CD4-positive, alpha-beta memory T cell (primary cell): ENCODE results near the gene DDR2. TPM values are rescaled to one million over a fixed set of nuclear protein-coding genes. Genes with fewer than 3 reads are reported as not detected.
A peak's percentile ranks its signal among the peaks of the same experiment; 100 is the strongest.
"Not testable (repeated sequence)": the region's sequence is repeated elsewhere in the genome, so short reads cannot be mapped to it uniquely, and the experiment has no call there.

ENCODE experiments used
- CTCF ChIA-PET: fragments of 350-600 bp; sonication (Branson Sonifier 250); formaldehyde crosslinking; loops from one replicate; lab custom pipeline; 2021; ENCODE audit warnings: inconsistent platforms; ENCODE audit not compliant: partially characterized antibody; lab: Charles Lee
- POLR2A ChIA-PET: fragments of 350-600 bp; sonication (Branson Sonifier 250); formaldehyde crosslinking; loops from one replicate; lab custom pipeline; 2021; ENCODE audit not compliant: partially characterized antibody; lab: Charles Lee
- DNase-seq, 5 donors: peaks; one replicate each; pipeline versions ENCODE4 v3.0.0 to v3.0.0-alpha.2; 2020 to 2022; ENCODE audit warnings: mixed read lengths in 1 of 5
- H3K27ac ChIP-seq: one replicate; pipeline ENCODE4 v1.7.0; 2013; ENCODE audit warnings: low read depth, low read length
- H3K27me3 ChIP-seq: 2 replicates; pipeline ENCODE4 v1.7.0; 2013; ENCODE audit warnings: mild to moderate bottlenecking, low read length, moderate library complexity; ENCODE audit not compliant: insufficient read depth
- H3K36me3 ChIP-seq: 2 replicates; pipeline ENCODE4 v1.7.0; 2013; ENCODE audit warnings: mild to moderate bottlenecking, low read length, moderate library complexity; ENCODE audit not compliant: insufficient read depth
- H3K4me1 ChIP-seq: 2 replicates; pipeline ENCODE4 v1.7.0; 2013; ENCODE audit warnings: mild to moderate bottlenecking, low read length, moderate library complexity; ENCODE audit not compliant: insufficient read depth
- H3K4me3 ChIP-seq, 2 donors: one replicate each; pipeline ENCODE4 v1.7.0; 2013; ENCODE audit warnings: low read length in 2 of 2, mild to moderate bottlenecking in 1 of 2
- H3K9me3 ChIP-seq, 2 donors: one replicate each; pipeline ENCODE4 v1.7.0; 2013; ENCODE audit warnings: low read length in 2 of 2, control low read depth in 1 of 2; ENCODE audit not compliant: control insufficient read depth in 1 of 2
- H3K27ac Mint-ChIP-seq, 7 donors: one replicate each; pipeline ENCODE4 v1.8.0; 2020 to 2021; ENCODE audit warnings: mixed read lengths in 7 of 7, mild to moderate bottlenecking in 6 of 7, inconsistent platforms in 3 of 7, moderate library complexity in 3 of 7
- H3K27me3 Mint-ChIP-seq, 2 donors: one replicate each; pipeline ENCODE4 v1.8.0; 2020 to 2021; ENCODE audit warnings: mixed read lengths in 2 of 2
- H3K36me3 Mint-ChIP-seq, 2 donors: one replicate each; pipeline ENCODE4 v1.8.0; 2020 to 2021; ENCODE audit warnings: mixed read lengths in 2 of 2, inconsistent platforms in 1 of 2, mild to moderate bottlenecking in 1 of 2
- H3K4me1 Mint-ChIP-seq, 4 donors: one replicate each; pipeline ENCODE4 v1.8.0; 2020 to 2021; ENCODE audit warnings: mixed read lengths in 4 of 4, mild to moderate bottlenecking in 1 of 4
- H3K4me3 Mint-ChIP-seq, 8 donors: one replicate each; pipeline ENCODE4 v1.8.0; 2020 to 2021; ENCODE audit warnings: mixed read lengths in 8 of 8, mild to moderate bottlenecking in 7 of 8, moderate library complexity in 6 of 8, inconsistent platforms in 3 of 8
- H3K9me3 Mint-ChIP-seq, 8 donors: one replicate each; pipeline ENCODE4 v1.8.0; 2020 to 2021; ENCODE audit warnings: mixed read lengths in 8 of 8, mild to moderate bottlenecking in 5 of 8, inconsistent platforms in 3 of 8, moderate library complexity in 1 of 8
- intact Hi-C: fragments of 100-400 bp; cut with micrococcal nuclease; formaldehyde crosslinking; loops from one replicate; pipeline ENCODE4 v1.15.1; 2023
- polyA plus RNA-seq, 2 donors: library from polyadenylated mRNA; unstranded; fragments of 300-500 nt; fragmentation: Illumina TruSeq; gene quantifications; one replicate each; pipeline ENCODE4 v1.2.3, GENCODE V29; 2021
- total RNA-seq, 2 experiments: library from RNA; stranded (reverse); gene quantifications; one replicate each; pipeline ENCODE4 v1.2.3, GENCODE V29; 2021

DDR2 gene
- total and polyA plus RNA-seq, 4 experiments from 2014 or later: 0.18 to 0.53 (median 0.47) TPM; not detected in 1

DNA sequence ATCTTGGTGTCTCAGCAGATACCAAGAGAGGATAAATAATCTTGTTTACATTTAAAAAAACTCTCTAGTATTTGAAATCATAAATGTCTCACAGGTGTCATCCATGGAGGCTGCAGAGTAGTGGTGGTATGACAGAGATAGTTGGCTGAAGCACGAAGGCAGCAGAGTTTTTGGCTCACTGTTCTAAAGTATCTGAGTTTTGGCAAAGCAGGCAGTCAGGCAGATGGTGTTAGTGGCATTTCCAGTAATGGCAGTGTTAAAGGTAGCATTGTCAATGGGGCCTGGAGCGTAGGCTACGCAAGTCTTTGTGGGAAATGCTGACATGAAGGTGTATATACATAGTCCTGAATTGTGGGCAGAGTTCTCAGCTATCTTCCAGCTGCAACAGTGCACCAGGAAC, 89.8 kb downstream of the DDR2 start:
- Mint-ChIP-seq H3K27ac (no peak overlapping the region), H3K9me3 (no peaks in the 10 kb centered on the region), H3K4me3 (no peak overlapping the region), H3K36me3 (no peaks in the 10 kb centered on the region), H3K4me1 (no peaks in the 10 kb centered on the region), H3K27me3 (peaks cover 0 to 1% of the 10 kb centered on the region in 2 donors)
- no peaks in the 10 kb centered on the region for H3K27me3 ChIP-seq
- no peaks in the 10 kb centered on the region for H3K4me1 ChIP-seq
- H3K36me3 ChIP-seq: no peaks in the 10 kb centered on the region
- CTCF ChIA-PET: no interaction called here
- POLR2A ChIA-PET: no interaction called here
- no peak overlapping the region for H3K27ac ChIP-seq
- intact Hi-C loops: no loop called here
- no peak for DNase-seq
- no peaks in the 10 kb centered on the region for H3K9me3 ChIP-seq
- no peak overlapping the region for H3K4me3 ChIP-seq

DNA sequence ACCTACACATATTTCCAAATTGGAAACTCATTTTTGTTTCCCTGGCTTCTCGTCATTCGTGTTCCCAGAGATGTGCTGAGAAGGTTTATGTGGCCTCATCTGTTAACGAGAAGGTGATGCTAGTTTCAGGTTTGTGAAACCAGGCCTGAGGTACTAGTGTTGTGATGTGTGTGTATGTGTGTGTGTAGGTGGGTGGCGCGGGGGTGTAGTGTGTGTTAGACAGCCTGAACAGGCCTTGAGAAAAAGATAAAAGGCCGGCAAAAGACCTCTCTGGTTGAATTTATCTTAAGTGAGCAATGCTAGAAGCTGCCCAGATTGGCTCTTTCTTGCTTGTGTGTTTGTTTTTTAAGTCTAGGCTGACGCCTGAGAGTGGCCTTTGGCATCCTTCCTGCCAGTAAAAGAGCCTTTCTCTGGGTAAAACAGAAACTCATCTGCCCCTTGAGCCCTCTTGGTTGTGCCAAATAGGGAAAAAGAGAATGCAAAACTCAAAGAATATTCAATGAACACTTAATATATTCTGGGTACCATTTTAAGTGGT, 92.4 kb downstream of the DDR2 start:
- intact Hi-C loops: no loop called here
- Histone ChIP-seq H3K9me3 (no peaks in the 10 kb centered on the region), H3K27me3 (no peaks in the 10 kb centered on the region), H3K4me3 (no peak overlapping the region), H3K27ac (no peak overlapping the region), H3K4me1 (no peaks in the 10 kb centered on the region), H3K36me3 (no peaks in the 10 kb centered on the region)
- Mint-ChIP-seq H3K9me3 (no peaks in the 10 kb centered on the region), H3K4me1 (no peaks in the 10 kb centered on the region), H3K27ac (peak overlapping the region in 1 of 7 donors; percentile 35), H3K36me3 (no peaks in the 10 kb centered on the region), H3K27me3 (peaks cover 0 to 1% of the 10 kb centered on the region in 2 donors), H3K4me3 (no peak overlapping the region)
- DNase-seq: no peak
- POLR2A ChIA-PET: no interaction called here
- CTCF ChIA-PET: no interaction called here

GRCh38 chr1:162725301-162725837, 93.1 kb downstream of the DDR2 start:
- Mint-ChIP-seq H3K9me3 (no peaks in the 10 kb centered on the region), H3K4me3 (no peak overlapping the region), H3K27me3 (no peaks in the 10 kb centered on the region), H3K4me1 (no peaks in the 10 kb centered on the region), H3K27ac (no peak overlapping the region), H3K36me3 (no peaks in the 10 kb centered on the region)
- Histone ChIP-seq H3K4me1 (no peaks in the 10 kb centered on the region), H3K36me3 (no peaks in the 10 kb centered on the region), H3K4me3 (no peak overlapping the region), H3K27me3 (no peaks in the 10 kb centered on the region), H3K27ac (no peak overlapping the region), H3K9me3 (no peaks in the 10 kb centered on the region)
- intact Hi-C loops: no loop called here
- DNase-seq: no peak
- CTCF ChIA-PET: no interaction called here
- POLR2A ChIA-PET: no interaction called here

DNA sequence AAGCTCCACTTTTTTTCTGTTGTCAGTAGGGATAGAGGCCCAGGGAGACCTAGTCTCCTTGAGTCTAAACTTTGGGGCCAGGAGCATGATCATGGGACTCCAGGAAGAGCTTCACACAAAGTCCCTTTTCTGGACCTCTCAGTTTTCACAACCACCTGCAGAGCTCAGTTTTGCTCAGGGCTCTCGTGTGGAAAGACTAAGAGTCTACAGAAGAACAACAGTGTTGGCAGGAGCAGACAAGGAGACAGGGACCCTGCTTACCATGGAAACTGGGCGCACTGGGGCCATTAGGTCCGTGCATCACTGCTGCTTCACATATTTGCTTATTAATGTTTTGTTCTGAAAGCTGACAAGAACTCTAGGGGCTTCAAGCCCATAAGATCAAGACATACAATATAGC, 94.3 kb downstream of the DDR2 start:
- no peak overlapping the region for H3K4me3 ChIP-seq
- no peaks in the 10 kb centered on the region for H3K4me1 ChIP-seq
- intact Hi-C loops: no loop called here
- CTCF ChIA-PET: no interaction called here
- H3K27ac Mint-ChIP-seq: no peak overlapping the region
- no peak overlapping the region for H3K4me3 Mint-ChIP-seq
- DNase-seq: no peak
- POLR2A ChIA-PET: no interaction called here
- no peaks in the 10 kb centered on the region for H3K9me3 Mint-ChIP-seq
- no peaks in the 10 kb centered on the region for H3K9me3 ChIP-seq
- H3K36me3 ChIP-seq: no peaks in the 10 kb centered on the region
- H3K27me3 ChIP-seq: no peaks in the 10 kb centered on the region
- H3K4me1 Mint-ChIP-seq: no peaks in the 10 kb centered on the region
- H3K27me3 Mint-ChIP-seq: no peaks in the 10 kb centered on the region
- no peak overlapping the region for H3K27ac ChIP-seq
- no peaks in the 10 kb centered on the region for H3K36me3 Mint-ChIP-seq

DNA sequence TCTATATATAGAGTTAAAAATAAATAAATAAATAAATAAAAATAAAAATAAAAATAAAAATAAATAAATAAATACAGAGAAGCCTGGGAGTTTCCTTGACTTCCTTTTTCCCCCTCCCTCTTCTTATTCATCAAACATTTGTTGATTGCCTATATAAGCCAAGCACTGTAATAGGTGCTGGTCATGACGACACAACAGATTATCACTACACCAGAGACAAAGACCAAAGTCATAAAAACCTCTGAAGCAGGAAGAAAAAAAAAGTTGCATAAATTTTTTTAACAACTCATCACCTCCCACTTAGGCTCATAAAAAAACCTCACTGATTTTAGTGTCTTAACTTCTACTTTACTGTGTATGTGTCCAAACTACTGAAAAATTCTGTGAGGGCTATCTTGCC, 95.2 kb downstream of the DDR2 start:
- H3K36me3 ChIP-seq, H3K4me3 ChIP-seq, H3K4me1 Mint-ChIP-seq, H3K27ac ChIP-seq, H3K27me3 ChIP-seq, H3K27me3 Mint-ChIP-seq, intact Hi-C loops, H3K27ac Mint-ChIP-seq, DNase-seq, CTCF ChIA-PET, H3K9me3 ChIP-seq, H3K4me1 ChIP-seq, H3K4me3 Mint-ChIP-seq, POLR2A ChIA-PET, H3K9me3 Mint-ChIP-seq, H3K36me3 Mint-ChIP-seq: not testable (repeated sequence)

DNA sequence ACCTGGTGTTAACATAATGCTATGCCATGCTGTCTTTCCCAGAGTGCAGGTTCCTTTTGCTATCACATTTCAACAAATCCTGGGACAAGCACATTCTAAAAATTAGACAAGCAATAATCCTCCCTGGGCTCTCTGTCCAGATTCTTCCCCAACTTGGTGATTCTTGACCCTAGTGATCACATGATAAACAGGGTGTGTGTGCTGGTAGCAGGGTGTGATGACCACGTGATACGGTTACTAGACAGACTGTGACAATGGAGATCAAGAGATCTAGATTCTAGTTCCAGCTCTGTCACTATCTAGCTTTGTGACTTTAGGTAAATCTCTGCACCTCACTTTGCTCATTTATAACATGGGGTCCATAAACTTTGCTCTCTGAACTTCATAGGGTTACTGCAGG, 96.3 kb downstream of the DDR2 start:
- H3K36me3 ChIP-seq: no peaks in the 10 kb centered on the region
- H3K27ac ChIP-seq: no peak overlapping the region
- Mint-ChIP-seq H3K4me3 (no peak overlapping the region), H3K27ac (no peak overlapping the region), H3K36me3 (no peaks in the 10 kb centered on the region), H3K27me3 (no peaks in the 10 kb centered on the region), H3K9me3 (no peaks in the 10 kb centered on the region), H3K4me1 (no peaks in the 10 kb centered on the region)
- CTCF ChIA-PET: no interaction called here
- intact Hi-C loops: no loop called here
- no peaks in the 10 kb centered on the region for H3K27me3 ChIP-seq
- H3K4me3 ChIP-seq: no peak overlapping the region
- H3K9me3 ChIP-seq: no peaks in the 10 kb centered on the region
- POLR2A ChIA-PET: no interaction called here
- no peaks in the 10 kb centered on the region for H3K4me1 ChIP-seq
- DNase-seq: no peak

DNA sequence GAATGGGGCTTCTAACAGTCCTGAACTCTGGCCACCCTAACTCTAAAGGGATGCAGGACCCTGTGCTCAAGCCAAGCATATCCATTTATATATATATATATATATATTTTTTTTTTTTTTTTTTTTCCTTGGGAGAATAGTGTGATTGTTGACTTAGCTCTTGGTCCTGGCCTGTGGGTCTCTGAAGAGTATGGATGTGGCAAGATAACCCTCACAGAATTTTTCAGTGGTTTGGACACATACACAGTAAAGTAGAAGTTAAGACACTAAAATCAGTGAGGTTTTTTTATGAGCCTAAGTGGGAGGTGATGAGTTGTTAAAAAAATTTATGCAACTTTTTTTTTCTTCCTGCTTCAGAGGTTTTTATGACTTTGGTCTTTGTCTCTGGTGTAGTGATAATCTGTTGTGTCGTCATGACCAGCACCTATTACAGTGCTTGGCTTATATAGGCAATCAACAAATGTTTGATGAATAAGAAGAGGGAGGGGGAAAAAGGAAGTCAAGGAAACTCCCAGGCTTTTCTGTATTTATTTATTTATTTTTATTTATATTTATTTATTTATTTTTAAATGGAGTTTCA, 97.0 kb downstream of the DDR2 start:
- H3K27ac ChIP-seq, H3K27me3 ChIP-seq, H3K4me1 ChIP-seq, CTCF ChIA-PET, POLR2A ChIA-PET, H3K4me3 Mint-ChIP-seq, H3K36me3 Mint-ChIP-seq, H3K27ac Mint-ChIP-seq, H3K4me3 ChIP-seq, H3K9me3 Mint-ChIP-seq, intact Hi-C loops, H3K36me3 ChIP-seq, H3K9me3 ChIP-seq, H3K4me1 Mint-ChIP-seq, H3K27me3 Mint-ChIP-seq, DNase-seq: not testable (repeated sequence)
